Duodenal mucosa (tissue), 2 donors: ENCODE results near the gene POU2F3.

Experiments
- H3K27ac ChIP-seq: one replicate; pipeline ENCODE4 v1.7.0; 2013; ENCODE audit warnings: low read depth, low read length
- H3K27me3 ChIP-seq, 2 donors: one replicate each; pipeline ENCODE4 v1.7.0; 2013; ENCODE audit warnings: low read length in 2 of 2, control low read depth in 1 of 2; ENCODE audit not compliant: insufficient read depth in 2 of 2, control insufficient read depth in 1 of 2
- H3K36me3 ChIP-seq, 2 donors: one replicate each; pipeline ENCODE4 v1.7.0; 2013; ENCODE audit warnings: low read length in 2 of 2, control low read depth in 1 of 2; ENCODE audit not compliant: insufficient read depth in 2 of 2, control insufficient read depth in 1 of 2
- H3K4me1 ChIP-seq, 2 donors: one replicate each; pipeline ENCODE4 v1.7.0; 2013; ENCODE audit warnings: low read length in 2 of 2, control low read depth in 1 of 2; ENCODE audit not compliant: insufficient read depth in 2 of 2, control insufficient read depth in 1 of 2
- H3K4me3 ChIP-seq, 2 donors: one replicate each; pipeline ENCODE4 v1.7.0; 2013; ENCODE audit warnings: low read length in 2 of 2, low read depth in 1 of 2
- H3K9ac ChIP-seq, 2 donors: one replicate each; pipeline ENCODE4 v1.7.0; 2013; ENCODE audit warnings: low read length in 2 of 2, low read depth in 1 of 2
- H3K9me3 ChIP-seq, 2 donors: one replicate each; pipeline ENCODE4 v1.7.0; 2013; ENCODE audit warnings: low read length in 2 of 2, control low read depth in 1 of 2; ENCODE audit not compliant: control insufficient read depth in 1 of 2

POU2F3 gene

DNA sequence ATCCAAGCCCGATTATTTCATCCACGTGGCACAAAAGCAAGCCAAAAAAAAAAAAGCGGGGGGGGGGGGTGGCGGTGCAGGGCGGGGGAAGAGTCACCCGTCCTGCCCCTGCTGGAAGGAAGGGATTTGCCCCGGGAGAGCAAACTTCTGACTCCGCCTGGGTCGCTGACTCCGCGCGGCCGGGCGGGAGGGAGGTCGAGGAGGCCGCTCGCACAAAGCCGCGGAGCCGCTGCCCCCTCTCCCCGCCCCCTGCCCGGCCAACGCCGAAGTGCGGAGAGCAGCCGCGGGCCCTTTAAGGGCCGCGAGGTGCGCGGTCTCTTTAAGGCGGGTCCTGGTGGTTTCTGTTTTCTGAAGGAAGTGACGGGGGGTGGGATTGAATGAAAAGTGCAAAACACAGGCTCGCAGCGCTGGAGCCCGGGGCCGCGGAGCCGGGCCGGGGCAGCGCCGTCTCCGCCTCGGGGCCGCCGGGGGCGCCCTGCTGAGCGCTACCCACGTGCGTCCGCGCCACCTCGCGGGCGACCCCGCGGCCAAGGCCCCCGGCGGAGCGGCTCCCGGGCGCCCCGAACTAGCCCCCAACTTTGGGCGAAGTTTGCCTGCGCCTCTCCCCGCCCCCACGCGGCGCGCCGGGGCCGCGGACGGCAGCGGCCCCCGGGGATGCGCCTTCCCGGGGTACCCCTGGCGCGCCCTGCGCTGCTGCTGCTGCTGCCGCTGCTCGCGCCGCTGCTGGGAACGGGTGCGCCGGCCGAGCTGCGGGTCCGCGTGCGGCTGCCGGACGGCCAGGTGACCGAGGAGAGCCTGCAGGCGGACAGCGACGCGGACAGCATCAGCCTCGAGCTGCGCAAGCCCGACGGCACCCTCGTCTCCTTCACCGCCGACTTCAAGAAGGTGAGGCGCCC, 29.1 kb upstream of the POU2F3 start, which contains the start of gene OAF:
Gene OAF, plus strand, starts transcription at position 407 of the 896 bp plus-strand sequence. Its CDS starts 248 bp downstream, at position 655.
- Histone ChIP-seq H3K4me1 (peaks cover 43 to 47% of the 10 kb centered on the region in 2 donors), H3K27ac (peak within 1 kb of the TSS; percentile 63)

GRCh38 chr11:120211522-120212258, 28.2 kb upstream of the POU2F3 start:
- Histone ChIP-seq H3K27ac (peak overlapping the region; percentile 46), H3K4me3 (peak overlapping the region; percentile 85 to 92), H3K27me3 (no peaks in the 10 kb centered on the region), H3K36me3 (peaks cover 5 to 7% of the 10 kb centered on the region in 2 donors), H3K9ac (peak overlapping the region; percentile 71 to 73), H3K4me1 (peaks cover 51 to 54% of the 10 kb centered on the region in 2 donors), H3K9me3 (no peaks in the 10 kb centered on the region)

More for the DNA sequence above, 29.1 kb upstream of the POU2F3 start, which contains the start of gene OAF:
- peaks cover 5 to 7% of the 10 kb centered on the region in 2 donors for H3K36me3 ChIP-seq
- no peaks in the 10 kb centered on the region for H3K27me3 ChIP-seq
- H3K9ac ChIP-seq = peak within 1 kb of the TSS; percentile 73 to 90
- H3K9me3 ChIP-seq = no peaks in the 10 kb centered on the region
- H3K4me3 ChIP-seq = peak within 1 kb of the TSS; percentile 85 to 92

DNA sequence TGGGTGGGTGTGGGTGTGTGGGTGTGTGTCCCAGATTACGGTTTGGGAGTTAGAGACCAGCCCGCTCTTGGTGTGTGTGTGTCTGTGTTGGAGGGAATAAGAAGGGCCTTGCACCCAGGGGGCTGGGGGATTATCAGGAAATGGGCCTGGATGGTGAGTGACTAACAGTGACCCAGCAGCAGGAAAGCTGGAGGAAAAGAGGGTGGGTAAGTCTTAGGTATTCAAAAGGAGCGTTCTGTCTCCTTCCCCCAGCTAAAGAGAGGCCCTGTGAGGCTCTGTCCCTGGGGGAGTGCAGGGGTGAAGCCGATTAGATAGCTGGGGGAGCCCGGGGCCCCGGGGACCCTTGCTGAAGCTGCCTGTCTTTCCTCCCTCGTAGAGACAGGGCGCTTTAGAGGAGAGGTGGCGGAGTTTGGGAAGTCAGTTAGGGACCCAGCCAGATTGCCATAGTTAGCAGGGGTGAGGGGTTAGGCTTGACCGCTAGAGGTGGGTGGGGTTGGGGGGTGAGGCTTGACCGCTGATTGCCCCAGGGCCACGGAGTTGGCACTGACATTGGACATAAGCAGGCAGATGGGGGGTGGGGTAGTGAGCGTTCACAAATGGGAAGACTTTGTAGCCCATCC, 27.6 kb upstream of the POU2F3 start:
- Histone ChIP-seq H3K27me3 (no peaks in the 10 kb centered on the region), H3K4me1 (peaks cover 54 to 56% of the 10 kb centered on the region in 2 donors), H3K36me3 (peaks cover 5 to 7% of the 10 kb centered on the region in 2 donors), H3K4me3 (peak overlapping the region; percentile 85 to 92), H3K9ac (peak overlapping the region; percentile 68 to 71), H3K27ac (peak overlapping the region; percentile 58), H3K9me3 (no peaks in the 10 kb centered on the region)

- Histone ChIP-seq H3K36me3 (peaks cover 5 to 12% of the 10 kb centered on the region in 2 donors), H3K9ac (peak overlapping the region; percentile 68 to 71), H3K27me3 (no peaks in the 10 kb centered on the region), H3K4me3 (peak overlapping the region; percentile 85 to 92), H3K27ac (peak overlapping the region; percentile 58), H3K9me3 (no peaks in the 10 kb centered on the region), H3K4me1 (peaks cover 56 to 60% of the 10 kb centered on the region in 2 donors)
These were observed 27.0 kb upstream of the POU2F3 start for GRCh38 chr11:120212926-120213325.

- no peaks in the 10 kb centered on the region for H3K9me3 ChIP-seq
- H3K27me3 ChIP-seq = no peaks in the 10 kb centered on the region
- peaks cover 5 to 12% of the 10 kb centered on the region in 2 donors for H3K36me3 ChIP-seq
- H3K4me3 ChIP-seq = no peak overlapping the region
- H3K9ac ChIP-seq = no peak overlapping the region
- peaks cover 54 to 62% of the 10 kb centered on the region in 2 donors for H3K4me1 ChIP-seq
- no peak overlapping the region for H3K27ac ChIP-seq
These were observed 25.4 kb upstream of the POU2F3 start for GRCh38 chr11:120214581-120214980.

- H3K9ac ChIP-seq = peak overlapping the region in 1 of 2 donors; percentile 15
- peaks cover 57 to 64% of the 10 kb centered on the region in 2 donors for H3K4me1 ChIP-seq
- no peaks in the 10 kb centered on the region for H3K9me3 ChIP-seq
- no peak overlapping the region for H3K4me3 ChIP-seq
- peaks cover 5 to 19% of the 10 kb centered on the region in 2 donors for H3K36me3 ChIP-seq
- no peak overlapping the region for H3K27ac ChIP-seq
- H3K27me3 ChIP-seq = no peaks in the 10 kb centered on the region
These were observed 24.3 kb upstream of the POU2F3 start for GRCh38 chr11:120215634-120216033.

GRCh38 chr11:120216426-120217102, 23.4 kb upstream of the POU2F3 start:
- Histone ChIP-seq H3K27ac (no peak overlapping the region), H3K36me3 (peaks cover 5 to 21% of the 10 kb centered on the region in 2 donors), H3K9ac (no peak overlapping the region), H3K9me3 (no peaks in the 10 kb centered on the region), H3K4me3 (no peak overlapping the region), H3K27me3 (no peaks in the 10 kb centered on the region), H3K4me1 (peaks cover 66 to 73% of the 10 kb centered on the region in 2 donors)

GRCh38 chr11:120217526-120217925, 22.4 kb upstream of the POU2F3 start:
- no peaks in the 10 kb centered on the region for H3K27me3 ChIP-seq
- peak overlapping the region in 1 of 2 donors; percentile 11 for H3K9ac ChIP-seq
- H3K4me1 ChIP-seq = peaks cover 70 to 76% of the 10 kb centered on the region in 2 donors
- peak overlapping the region; percentile 22 for H3K27ac ChIP-seq
- peaks cover 5 to 21% of the 10 kb centered on the region in 2 donors for H3K36me3 ChIP-seq
- H3K4me3 ChIP-seq = no peak overlapping the region
- no peaks in the 10 kb centered on the region for H3K9me3 ChIP-seq

DNA sequence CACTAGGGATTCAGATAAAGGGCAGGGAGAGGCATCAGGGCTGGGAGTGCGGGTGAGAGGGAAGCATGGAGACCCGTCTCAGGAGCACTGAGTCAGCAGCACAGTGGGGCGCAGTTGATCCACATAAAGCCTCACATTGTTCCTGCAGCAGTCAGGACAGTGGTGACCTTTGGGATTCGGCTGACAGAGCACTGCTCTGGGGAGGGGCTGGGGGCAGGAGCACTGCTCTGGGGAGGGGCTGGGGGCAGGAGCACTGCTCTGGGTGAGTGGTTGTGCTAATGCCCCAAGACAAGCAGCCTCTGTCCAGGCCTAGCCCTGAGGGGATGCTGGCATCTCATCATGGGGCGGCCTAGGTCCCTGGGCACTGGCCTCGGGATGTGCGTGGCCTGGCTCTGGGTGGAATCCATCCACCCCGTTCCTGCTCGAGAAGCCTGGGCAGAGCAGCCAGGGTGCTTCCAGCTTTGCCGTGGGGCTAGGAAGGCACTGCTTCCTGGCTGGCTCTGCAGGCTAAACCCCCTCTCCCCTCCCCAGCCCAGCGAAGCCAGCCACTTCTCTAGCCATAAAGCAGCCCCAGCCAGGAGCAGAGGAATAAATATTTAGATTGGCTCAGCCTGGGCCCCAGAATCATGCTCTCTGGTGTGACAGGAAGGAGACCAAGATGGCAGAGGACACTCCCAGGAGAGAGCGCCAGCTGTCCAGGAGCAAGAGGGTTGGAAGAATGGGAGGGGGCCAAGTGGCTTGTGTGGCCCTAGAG, 21.8 kb upstream of the POU2F3 start:
- no peak overlapping the region for H3K4me3 ChIP-seq
- peak overlapping the region; percentile 22 for H3K27ac ChIP-seq
- peaks cover 64 to 70% of the 10 kb centered on the region in 2 donors for H3K4me1 ChIP-seq
- H3K27me3 ChIP-seq = no peaks in the 10 kb centered on the region
- peak overlapping the region; percentile 11 to 15 for H3K9ac ChIP-seq
- H3K36me3 ChIP-seq = peaks cover 5 to 21% of the 10 kb centered on the region in 2 donors
- no peaks in the 10 kb centered on the region for H3K9me3 ChIP-seq
